HEK293T (cell line): Measurements from ENCODE around the gene TRIM56.

Experiments
- BHLHE40 ChIP-seq: fragments of 450-650 bp; IDR thresholded peaks from 2 replicates; pipeline ENCODE4 v1.6.1; 2016; ENCODE audit warnings: mild to moderate bottlenecking, moderate library complexity, borderline replicate concordance
- FOXA1 ChIP-seq: fragments of 450-650 bp; IDR thresholded peaks from 2 replicates; pipeline ENCODE4 v1.6.1; 2016; ENCODE audit warnings: mild to moderate bottlenecking
- FOXK2 ChIP-seq: fragments of 450-650 bp; IDR thresholded peaks from 2 replicates; pipeline ENCODE4 v1.6.1; 2016; ENCODE audit warnings: mild to moderate bottlenecking
- FOXM1 ChIP-seq: fragments of 450-650 bp; IDR thresholded peaks from 2 replicates; pipeline ENCODE4 v1.6.1; 2017; ENCODE audit warnings: mild to moderate bottlenecking, borderline replicate concordance
- PKNOX1 ChIP-seq: fragments of 450-650 bp; IDR thresholded peaks from 2 replicates; pipeline ENCODE4 v1.6.1; 2016
- SUZ12 ChIP-seq: fragments of 450-650 bp; IDR thresholded peaks from 2 replicates; pipeline ENCODE4 v1.6.1; 2016; ENCODE audit warnings: mild to moderate bottlenecking
- TARDBP ChIP-seq: fragments of 450-650 bp; IDR thresholded peaks from 2 replicates; pipeline ENCODE4 v1.6.1; 2016

GRCh38 chr7:101104799-101105198 lies 19.5 kb downstream of the TRIM56 start:
- TF ChIP-seq PKNOX1 (no peak), FOXK2 (no peak), BHLHE40 (no peak), FOXM1 (no peak), TARDBP (no peak), FOXA1 (no peak), SUZ12 (no peak)
